OCI-LY7 (cell line): Measurements from ENCODE around the gene TSPAN19.

Experiments used
- EZH2phosphoT487 ChIP-seq: fragments of 200-600 bp; sonication (generic); IDR thresholded peaks from 2 replicates; pipeline ENCODE4 v1.6.1; 2018; ENCODE audit warnings: low read depth, borderline replicate concordance, mild to moderate bottlenecking, mixed run types, antibody characterized with exemption, low read length, moderate library complexity, mixed read lengths
- TF ChIP-seq, protein P1 (sequence below): fragments of 200-600 bp; sonication (generic); conservative IDR thresholded peaks from 2 replicates; pipeline ENCODE4 v1.5.1; 2014; ENCODE audit warnings: mild to moderate bottlenecking, antibody characterized with exemption, low read length, moderate library complexity, mixed read lengths

DNA sequence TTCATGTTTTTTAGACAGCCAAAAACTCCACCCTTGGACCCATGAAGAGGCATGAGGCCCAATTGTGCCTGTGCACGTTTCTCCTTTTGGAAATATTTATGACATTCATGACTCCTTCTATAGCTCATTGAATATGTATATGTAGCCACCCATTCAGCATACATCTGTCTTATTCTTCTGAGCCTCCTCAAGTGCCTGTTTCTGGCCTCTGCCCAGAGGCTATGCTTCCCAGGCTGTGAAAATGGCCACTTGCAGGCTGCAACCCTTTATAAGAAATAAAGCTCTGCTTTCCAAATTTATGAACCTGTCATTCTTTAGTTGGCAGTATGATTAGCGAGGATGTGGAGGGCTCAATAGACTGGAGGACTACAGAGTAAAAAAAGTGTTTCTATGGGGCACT is 35.3 kb downstream of the TSPAN19 start:
- TF ChIP-seq, protein P1, sequence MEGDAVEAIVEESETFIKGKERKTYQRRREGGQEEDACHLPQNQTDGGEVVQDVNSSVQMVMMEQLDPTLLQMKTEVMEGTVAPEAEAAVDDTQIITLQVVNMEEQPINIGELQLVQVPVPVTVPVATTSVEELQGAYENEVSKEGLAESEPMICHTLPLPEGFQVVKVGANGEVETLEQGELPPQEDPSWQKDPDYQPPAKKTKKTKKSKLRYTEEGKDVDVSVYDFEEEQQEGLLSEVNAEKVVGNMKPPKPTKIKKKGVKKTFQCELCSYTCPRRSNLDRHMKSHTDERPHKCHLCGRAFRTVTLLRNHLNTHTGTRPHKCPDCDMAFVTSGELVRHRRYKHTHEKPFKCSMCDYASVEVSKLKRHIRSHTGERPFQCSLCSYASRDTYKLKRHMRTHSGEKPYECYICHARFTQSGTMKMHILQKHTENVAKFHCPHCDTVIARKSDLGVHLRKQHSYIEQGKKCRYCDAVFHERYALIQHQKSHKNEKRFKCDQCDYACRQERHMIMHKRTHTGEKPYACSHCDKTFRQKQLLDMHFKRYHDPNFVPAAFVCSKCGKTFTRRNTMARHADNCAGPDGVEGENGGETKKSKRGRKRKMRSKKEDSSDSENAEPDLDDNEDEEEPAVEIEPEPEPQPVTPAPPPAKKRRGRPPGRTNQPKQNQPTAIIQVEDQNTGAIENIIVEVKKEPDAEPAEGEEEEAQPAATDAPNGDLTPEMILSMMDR, result no peak
- TF ChIP-seq EZH2phosphoT487, result no peak
